ENCODE data around the gene LILRB1.
"Not testable (repeated sequence)": the region's sequence is repeated elsewhere in the genome, so short reads cannot be mapped to it uniquely, and the experiment has no call there.

LILRB1 gene

DNA sequence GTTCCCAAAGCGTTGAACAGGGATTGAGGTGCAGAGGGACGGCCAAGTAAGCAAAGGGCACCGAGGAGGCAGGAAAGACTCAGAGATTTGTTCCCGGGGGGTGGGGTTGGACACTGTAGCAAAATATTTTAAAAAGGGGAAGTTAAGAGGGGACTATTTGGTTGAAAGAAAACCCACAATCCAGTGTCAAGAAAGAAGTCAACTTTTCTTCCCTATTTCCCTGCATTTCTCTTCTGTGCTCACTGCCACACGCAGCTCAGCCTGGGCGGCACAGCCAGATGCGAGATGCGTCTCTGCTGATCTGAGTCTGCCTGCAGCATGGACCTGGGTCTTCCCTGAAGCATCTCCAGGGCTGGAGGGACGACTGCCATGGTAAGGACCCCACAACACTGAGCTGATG, at the start of gene LILRB1:
Gene LILRB1 (plus strand): TSS at position 223 of the 400 bp plus-strand sequence. CDS start 590 bp downstream, outside the sequence.
- DNase-seq (ENCODE audit: low read depth); H3K9me3 ChIP-seq (ENCODE audit: control insufficient read depth, low read length); H3K4me3 ChIP-seq (ENCODE audit: low read length); H3K27me3 ChIP-seq (replicated peaks; ENCODE audit: control insufficient read depth, insufficient read depth, low read length); H3K9ac ChIP-seq (ENCODE audit: low read length); H3K36me3 ChIP-seq (ENCODE audit: control insufficient read depth, insufficient read depth, low read length, severe bottlenecking); H3K4me1 ChIP-seq (ENCODE audit: control insufficient read depth, insufficient read depth, low read length): not testable (repeated sequence)

DNA sequence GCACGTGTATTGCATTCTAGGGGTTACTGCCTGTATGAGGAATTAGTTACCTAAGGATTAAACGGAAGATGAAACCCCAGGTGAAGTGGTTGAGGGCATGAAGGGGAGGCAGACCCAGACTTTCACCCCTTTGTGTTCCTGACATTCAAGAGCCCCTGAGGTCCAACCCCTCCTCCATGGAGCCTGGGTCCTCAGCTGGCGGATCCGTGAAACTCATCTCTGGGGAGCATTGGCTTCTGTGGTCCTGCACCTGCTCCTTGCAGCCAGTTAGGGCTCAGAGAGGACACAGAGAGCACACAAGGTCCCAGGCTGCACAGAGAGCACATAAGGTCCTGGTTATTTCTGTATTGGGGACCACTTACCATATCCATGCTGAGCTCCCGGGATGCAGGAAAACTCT, 43.9 kb upstream of the LILRB1 start:
- H3K4me3 ChIP-seq (ENCODE audit: low read length) = no peak overlapping the region
- no peak for DNase-seq (ENCODE audit: low read depth)
- no peaks in the 10 kb centered on the region for H3K4me1 ChIP-seq (ENCODE audit: control insufficient read depth, insufficient read depth, low read length)
- no peak overlapping the region for H3K9ac ChIP-seq (ENCODE audit: low read length)
- no peaks in the 10 kb centered on the region for H3K36me3 ChIP-seq (ENCODE audit: control insufficient read depth, insufficient read depth, low read length, severe bottlenecking)
- H3K27me3 ChIP-seq (replicated peaks; ENCODE audit: control insufficient read depth, insufficient read depth, low read length) = no peaks in the 10 kb centered on the region
- H3K9me3 ChIP-seq (ENCODE audit: control insufficient read depth, low read length) = no peaks in the 10 kb centered on the region

DNA sequence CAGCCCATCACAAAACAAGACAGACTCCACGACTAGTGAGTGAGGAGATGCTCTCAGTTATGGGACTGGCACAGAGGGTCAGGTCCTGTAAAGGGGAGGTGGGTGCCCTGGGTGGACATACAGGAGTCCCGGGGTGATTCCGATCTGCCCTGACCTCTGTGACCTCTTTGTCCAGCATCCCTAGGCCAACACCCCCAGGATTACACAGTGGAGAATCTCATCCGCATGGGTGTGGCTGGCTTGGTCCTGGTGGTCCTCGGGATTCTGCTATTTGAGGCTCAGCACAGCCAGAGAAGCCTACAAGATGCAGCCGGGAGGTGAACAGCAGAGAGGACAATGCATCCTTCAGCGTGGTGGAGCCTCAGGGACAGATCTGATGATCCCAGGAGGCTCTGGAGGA, 43.3 kb upstream of the LILRB1 start:
- Histone ChIP-seq H3K36me3 (ENCODE audit: control insufficient read depth, insufficient read depth, low read length, severe bottlenecking) (no peaks in the 10 kb centered on the region), H3K9me3 (ENCODE audit: control insufficient read depth, low read length) (no peaks in the 10 kb centered on the region), H3K9ac (ENCODE audit: low read length) (no peak overlapping the region), H3K4me1 (ENCODE audit: control insufficient read depth, insufficient read depth, low read length) (no peaks in the 10 kb centered on the region), H3K4me3 (ENCODE audit: low read length) (no peak overlapping the region), H3K27me3 (replicated peaks; ENCODE audit: control insufficient read depth, insufficient read depth, low read length) (no peaks in the 10 kb centered on the region)
- no peak for DNase-seq (ENCODE audit: low read depth)

DNA sequence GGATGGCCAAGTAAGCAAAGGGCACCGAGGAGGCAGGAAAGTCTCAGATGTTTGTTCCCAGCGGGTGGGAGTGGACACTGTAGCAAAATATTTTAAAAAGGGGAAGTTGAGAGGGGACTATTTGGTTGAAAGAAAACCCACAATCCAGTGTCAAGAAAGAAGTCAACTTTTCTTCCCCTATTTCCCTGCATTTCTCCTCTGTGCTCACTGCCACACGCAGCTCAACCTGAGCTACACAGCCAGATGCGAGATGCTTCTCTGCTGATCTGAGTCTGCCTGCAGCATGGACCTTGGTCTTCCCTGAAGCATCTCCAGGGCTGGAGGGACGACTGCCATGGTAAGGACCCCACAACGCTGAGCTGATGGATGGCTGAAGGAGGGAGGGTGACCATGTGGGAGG, 36.8 kb upstream of the LILRB1 start, which contains the start of gene LILRA1:
Gene LILRA1 (plus strand): TSS at position 188 of the 400 bp plus-strand sequence. CDS start 613 bp downstream, outside the sequence.
- not testable (repeated sequence) for H3K9me3 ChIP-seq (ENCODE audit: control insufficient read depth, low read length); H3K4me1 ChIP-seq (ENCODE audit: control insufficient read depth, insufficient read depth, low read length); H3K4me3 ChIP-seq (ENCODE audit: low read length); H3K27me3 ChIP-seq (replicated peaks; ENCODE audit: control insufficient read depth, insufficient read depth, low read length); H3K36me3 ChIP-seq (ENCODE audit: control insufficient read depth, insufficient read depth, low read length, severe bottlenecking); H3K9ac ChIP-seq (ENCODE audit: low read length); DNase-seq (ENCODE audit: low read depth)

GRCh38 chr19:54593931-54594626, 36.2 kb upstream of the LILRB1 start:
- not testable (repeated sequence) for DNase-seq (ENCODE audit: low read depth); H3K9ac ChIP-seq (ENCODE audit: low read length); H3K9me3 ChIP-seq (ENCODE audit: control insufficient read depth, low read length); H3K4me3 ChIP-seq (ENCODE audit: low read length); H3K36me3 ChIP-seq (ENCODE audit: control insufficient read depth, insufficient read depth, low read length, severe bottlenecking); H3K27me3 ChIP-seq (replicated peaks; ENCODE audit: control insufficient read depth, insufficient read depth, low read length); H3K4me1 ChIP-seq (ENCODE audit: control insufficient read depth, insufficient read depth, low read length)

DNA sequence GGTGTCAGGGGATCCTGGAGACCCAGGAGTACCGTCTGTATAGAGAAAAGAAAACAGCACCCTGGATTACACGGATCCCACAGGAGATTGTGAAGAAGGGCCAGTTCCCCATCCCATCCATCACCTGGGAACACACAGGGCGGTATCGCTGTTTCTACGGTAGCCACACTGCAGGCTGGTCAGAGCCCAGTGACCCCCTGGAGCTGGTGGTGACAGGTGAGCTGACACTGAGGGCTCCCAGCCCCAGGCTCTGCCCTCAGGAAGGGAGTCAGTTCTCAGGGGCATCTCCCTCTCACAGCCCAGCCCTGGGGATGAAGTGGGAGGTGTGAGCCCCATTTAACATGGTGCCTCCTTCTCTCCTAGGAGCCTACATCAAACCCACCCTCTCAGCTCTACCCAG, 35.5 kb upstream of the LILRB1 start:
- Histone ChIP-seq H3K4me1 (ENCODE audit: control insufficient read depth, insufficient read depth, low read length) (no peaks in the 10 kb centered on the region), H3K4me3 (ENCODE audit: low read length) (no peak overlapping the region), H3K9ac (ENCODE audit: low read length) (no peak overlapping the region), H3K27me3 (replicated peaks; ENCODE audit: control insufficient read depth, insufficient read depth, low read length) (no peaks in the 10 kb centered on the region), H3K9me3 (ENCODE audit: control insufficient read depth, low read length) (no peaks in the 10 kb centered on the region), H3K36me3 (ENCODE audit: control insufficient read depth, insufficient read depth, low read length, severe bottlenecking) (no peaks in the 10 kb centered on the region)
- DNase-seq (ENCODE audit: low read depth) = no peak

DNA sequence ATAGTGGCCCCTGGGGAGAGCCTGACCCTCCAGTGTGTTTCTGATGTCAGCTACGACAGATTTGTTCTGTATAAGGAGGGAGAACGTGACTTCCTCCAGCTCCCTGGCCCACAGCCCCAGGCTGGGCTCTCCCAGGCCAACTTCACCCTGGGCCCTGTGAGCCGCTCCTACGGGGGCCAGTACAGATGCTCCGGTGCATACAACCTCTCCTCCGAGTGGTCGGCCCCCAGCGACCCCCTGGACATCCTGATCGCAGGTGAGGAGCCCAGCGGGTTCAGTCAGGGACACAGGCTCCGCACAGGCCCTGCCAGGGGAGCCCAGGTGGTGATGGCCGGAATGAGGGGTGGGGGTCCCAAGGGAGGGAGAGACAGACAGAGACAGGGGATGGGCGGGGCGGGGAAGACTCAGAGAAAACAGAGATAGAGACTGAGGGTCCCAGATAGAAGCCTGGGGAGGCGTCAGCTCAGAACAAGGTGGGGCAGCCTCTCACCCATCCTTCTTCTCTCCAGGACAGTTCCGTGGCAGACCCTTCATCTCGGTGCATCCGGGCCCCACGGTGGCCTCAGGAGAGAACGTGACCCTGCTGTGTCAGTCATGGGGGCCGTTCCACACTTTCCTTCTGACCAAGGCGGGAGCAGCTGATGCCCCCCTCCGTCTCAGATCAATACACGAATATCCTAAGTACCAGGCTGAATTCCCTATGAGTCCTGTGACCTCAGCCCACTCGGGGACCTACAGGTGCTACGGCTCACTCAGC, 34.4 kb upstream of the LILRB1 start:
- not testable (repeated sequence) for H3K4me1 ChIP-seq (ENCODE audit: control insufficient read depth, insufficient read depth, low read length); H3K9me3 ChIP-seq (ENCODE audit: control insufficient read depth, low read length); H3K9ac ChIP-seq (ENCODE audit: low read length); H3K36me3 ChIP-seq (ENCODE audit: control insufficient read depth, insufficient read depth, low read length, severe bottlenecking); DNase-seq (ENCODE audit: low read depth); H3K4me3 ChIP-seq (ENCODE audit: low read length); H3K27me3 ChIP-seq (replicated peaks; ENCODE audit: control insufficient read depth, insufficient read depth, low read length)

- no peak overlapping the region for H3K4me3 ChIP-seq (ENCODE audit: low read length)
- H3K27me3 ChIP-seq (replicated peaks; ENCODE audit: control insufficient read depth, insufficient read depth, low read length) = no peaks in the 10 kb centered on the region
- no peak overlapping the region for H3K9ac ChIP-seq (ENCODE audit: low read length)
- no peaks in the 10 kb centered on the region for H3K36me3 ChIP-seq (ENCODE audit: control insufficient read depth, insufficient read depth, low read length, severe bottlenecking)
- no peak for DNase-seq (ENCODE audit: low read depth)
- peaks cover 5% of the 10 kb centered on the region for H3K9me3 ChIP-seq (ENCODE audit: control insufficient read depth, low read length)
- H3K4me1 ChIP-seq (ENCODE audit: control insufficient read depth, insufficient read depth, low read length) = no peaks in the 10 kb centered on the region
Observed at GRCh38 chr19:54600212-54600611, 30.1 kb upstream of the LILRB1 start.

- Histone ChIP-seq H3K4me1 (ENCODE audit: control insufficient read depth, insufficient read depth, low read length) (no peaks in the 10 kb centered on the region), H3K4me3 (ENCODE audit: low read length) (no peak overlapping the region), H3K9me3 (ENCODE audit: control insufficient read depth, low read length) (peaks cover 13% of the 10 kb centered on the region), H3K27me3 (replicated peaks; ENCODE audit: control insufficient read depth, insufficient read depth, low read length) (no peaks in the 10 kb centered on the region), H3K36me3 (ENCODE audit: control insufficient read depth, insufficient read depth, low read length, severe bottlenecking) (no peaks in the 10 kb centered on the region), H3K9ac (ENCODE audit: low read length) (no peak overlapping the region)
- DNase-seq (ENCODE audit: low read depth) = no peak
Observed at GRCh38 chr19:54606230-54606629, 24.1 kb upstream of the LILRB1 start.

- H3K4me3 ChIP-seq (ENCODE audit: low read length) = no peak overlapping the region
- peaks cover 13% of the 10 kb centered on the region for H3K9me3 ChIP-seq (ENCODE audit: control insufficient read depth, low read length)
- H3K36me3 ChIP-seq (ENCODE audit: control insufficient read depth, insufficient read depth, low read length, severe bottlenecking) = no peaks in the 10 kb centered on the region
- DNase-seq (ENCODE audit: low read depth) = no peak
- no peaks in the 10 kb centered on the region for H3K27me3 ChIP-seq (replicated peaks; ENCODE audit: control insufficient read depth, insufficient read depth, low read length)
- H3K9ac ChIP-seq (ENCODE audit: low read length) = no peak overlapping the region
- H3K4me1 ChIP-seq (ENCODE audit: control insufficient read depth, insufficient read depth, low read length) = no peaks in the 10 kb centered on the region
Observed at GRCh38 chr19:54606891-54607784, 23.1 kb upstream of the LILRB1 start.

DNA sequence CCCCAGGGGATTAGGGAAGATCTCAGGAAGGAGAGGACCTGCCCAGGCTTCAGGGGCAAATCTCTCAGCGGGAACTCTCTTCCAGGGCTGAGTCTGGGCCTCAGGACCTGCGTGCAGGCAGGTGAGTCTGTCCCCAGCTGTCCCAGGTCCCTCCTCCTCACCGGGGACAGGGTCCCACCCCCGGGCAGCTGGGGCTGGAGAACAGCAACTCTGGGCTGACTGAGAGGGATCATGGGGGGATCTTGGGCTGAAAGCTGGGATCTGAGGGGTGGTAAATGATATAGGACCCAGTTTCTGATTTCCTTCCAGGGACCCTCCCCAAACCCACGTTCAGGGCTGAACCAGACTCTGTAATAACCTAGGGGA, 22.5 kb upstream of the LILRB1 start:
- Histone ChIP-seq H3K9me3 (ENCODE audit: control insufficient read depth, low read length) (peaks cover 13% of the 10 kb centered on the region), H3K36me3 (ENCODE audit: control insufficient read depth, insufficient read depth, low read length, severe bottlenecking) (no peaks in the 10 kb centered on the region), H3K4me1 (ENCODE audit: control insufficient read depth, insufficient read depth, low read length) (no peaks in the 10 kb centered on the region), H3K4me3 (ENCODE audit: low read length) (no peak overlapping the region), H3K9ac (ENCODE audit: low read length) (no peak overlapping the region), H3K27me3 (replicated peaks; ENCODE audit: control insufficient read depth, insufficient read depth, low read length) (no peaks in the 10 kb centered on the region)
- DNase-seq (ENCODE audit: low read depth) = no peak

Data from adipocyte (in vitro differentiated cells).